GM21360 (cell line): ENCODE measurements around the gene GIMD1.
A peak's percentile ranks its signal among the peaks of the same experiment; 100 is the strongest.
"Not testable (repeated sequence)": the region's sequence is repeated elsewhere in the genome, so short reads cannot be mapped to it uniquely, and the experiment has no call there.

Source experiments
- ATAC-seq: cut with Tn5 transposase; IDR thresholded peaks from one replicate; pipeline ENCODE4 v1.9.1; 2021; ENCODE audit warnings: mild to moderate bottlenecking, moderate library complexity; ENCODE audit not compliant: unreplicated experiment

The GIMD1 gene

GRCh38 chr4:106368678-106369077 lies at the start of gene GIMD1:
Gene GIMD1 (minus strand): TSS chr4:106368778. CDS start chr4:106367435, 1,343 bp downstream.
- no peak for ATAC-seq

- ATAC-seq = no peak
Measured at GRCh38 chr4:106414366-106414765, 45.8 kb upstream of the GIMD1 start.

DNA sequence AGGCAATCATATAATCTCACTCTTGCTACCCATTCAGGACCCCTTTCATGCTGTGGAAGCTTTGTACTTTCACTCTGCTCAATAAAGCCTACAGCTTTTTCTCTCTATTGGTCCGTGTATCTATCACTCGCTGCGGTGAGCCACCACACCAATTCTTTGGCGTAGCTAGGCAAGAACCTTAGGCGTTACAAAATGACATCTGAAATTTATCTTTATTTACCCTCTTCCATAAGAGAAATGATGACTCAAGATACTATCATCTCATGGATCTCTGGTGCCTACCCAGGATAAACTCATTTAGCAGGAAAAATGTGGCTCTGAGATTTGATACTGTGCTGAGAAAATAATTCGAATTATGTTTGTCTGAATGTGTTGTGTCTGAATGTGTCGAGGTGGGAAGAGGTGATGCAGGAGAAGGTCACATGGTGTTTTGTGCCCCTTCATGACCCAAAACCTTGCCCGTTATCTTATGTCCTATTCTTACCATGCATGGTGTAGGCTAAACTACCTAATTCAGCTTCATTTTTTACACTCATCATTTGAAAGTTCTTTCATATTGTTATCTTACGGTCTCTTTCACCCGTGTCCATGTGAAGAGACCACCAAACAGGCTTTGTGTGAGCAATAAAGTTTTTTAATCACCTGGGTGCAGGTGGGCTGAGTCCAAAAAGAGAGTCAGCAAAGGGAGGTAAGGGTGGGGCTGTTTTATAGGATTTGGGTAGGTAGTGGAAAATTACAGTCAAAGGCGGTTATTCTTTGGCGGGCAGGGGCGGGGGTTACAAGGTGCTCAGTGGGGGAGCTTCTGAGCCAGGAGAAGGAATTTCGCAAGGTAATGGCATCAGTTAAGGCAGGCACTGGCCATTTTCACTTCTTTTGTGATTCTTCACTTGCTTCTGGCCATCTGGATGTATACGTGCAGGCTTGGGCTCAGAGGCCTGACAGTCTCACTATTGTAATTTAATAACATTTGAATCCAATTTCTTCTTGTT lies 41.6 kb upstream of the GIMD1 start:
- ATAC-seq = no peak

DNA sequence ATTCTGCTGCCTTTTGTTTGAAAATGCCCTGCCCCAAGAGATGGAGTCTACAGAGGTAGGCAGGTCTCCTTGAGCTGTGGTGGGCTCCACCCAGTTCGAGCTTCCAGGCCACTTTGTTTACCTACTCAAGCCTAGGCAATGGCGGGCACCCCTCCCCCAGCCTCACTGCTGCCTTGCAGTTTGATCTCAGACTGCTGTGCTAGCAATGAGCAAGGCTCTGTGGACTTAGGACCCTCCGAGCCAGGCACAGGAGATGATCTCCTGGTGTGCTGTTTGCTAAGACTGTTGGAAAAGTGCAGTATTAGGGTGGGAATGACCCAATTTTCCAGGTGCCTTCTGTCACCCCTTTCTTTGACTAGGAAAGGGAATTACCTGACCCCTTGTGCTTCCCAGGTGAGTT lies 39.4 kb upstream of the GIMD1 start:
- ATAC-seq = not testable (repeated sequence)

GRCh38 chr4:106401157-106401556 lies 32.6 kb upstream of the GIMD1 start:
- no peak for ATAC-seq

DNA sequence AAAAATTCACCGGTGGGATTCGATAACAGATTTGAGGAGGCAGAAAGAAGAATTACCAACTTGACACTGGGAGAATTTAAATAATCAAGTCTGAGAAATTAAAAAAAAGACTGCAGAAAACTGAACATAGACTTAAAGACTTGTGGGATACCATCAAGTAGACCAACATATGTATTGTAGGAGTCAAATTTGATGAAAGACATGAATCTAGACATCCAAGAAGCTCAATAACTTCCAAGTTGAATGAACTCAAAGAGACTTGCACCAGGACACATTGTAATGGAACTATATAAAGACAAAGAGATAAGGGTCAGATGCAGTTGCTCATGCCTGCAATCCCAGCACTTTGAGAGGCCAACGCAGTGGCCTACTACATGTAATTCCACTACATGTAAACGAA lies 30.3 kb upstream of the GIMD1 start:
- not testable (repeated sequence) for ATAC-seq

DNA sequence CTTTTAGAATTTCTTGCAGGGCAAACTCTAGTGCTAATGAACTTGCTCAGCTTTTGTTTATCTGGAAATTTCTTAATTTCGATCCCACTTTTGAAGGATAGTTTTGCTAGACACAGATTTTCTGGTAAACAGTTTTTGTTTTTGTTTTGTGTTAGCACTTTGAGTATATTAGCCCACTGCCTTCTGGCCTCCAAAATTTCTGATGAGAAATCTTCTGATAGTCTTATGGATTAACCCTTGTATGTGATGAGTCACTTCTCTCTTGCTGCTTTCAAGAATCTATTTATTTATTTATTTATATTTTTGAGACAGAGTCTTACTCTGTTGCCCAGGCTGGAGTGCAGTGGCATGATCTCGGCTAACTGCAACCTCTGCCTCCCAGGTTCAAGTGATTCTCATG lies 27.0 kb upstream of the GIMD1 start:
- no peak for ATAC-seq

DNA sequence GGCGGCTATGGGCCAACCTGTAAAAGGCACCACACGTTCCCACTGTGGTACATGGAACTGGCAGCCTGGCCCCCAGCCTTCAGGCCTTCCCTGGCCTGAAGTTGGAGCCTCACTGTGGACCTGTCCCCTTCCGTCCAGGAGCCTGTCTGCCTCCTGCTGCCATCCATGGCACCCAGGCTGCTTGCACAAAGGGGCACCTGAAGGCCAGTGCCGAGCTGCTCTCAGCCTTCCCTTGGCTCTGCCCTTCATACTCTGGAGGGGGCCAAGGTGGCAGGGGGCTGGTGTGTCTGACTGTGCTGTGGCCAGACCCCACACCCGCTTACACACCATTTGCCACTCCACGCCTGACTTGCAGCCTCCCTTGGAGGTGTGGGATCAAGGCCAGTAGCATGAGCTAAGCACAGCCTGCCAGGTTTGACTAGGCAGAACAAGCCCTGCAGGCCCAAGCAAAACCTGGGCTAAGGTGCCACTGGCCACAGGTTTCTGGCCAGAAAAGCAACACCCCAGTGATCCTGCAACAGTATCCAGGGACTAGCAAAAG lies 17.3 kb upstream of the GIMD1 start:
- no peak for ATAC-seq

DNA sequence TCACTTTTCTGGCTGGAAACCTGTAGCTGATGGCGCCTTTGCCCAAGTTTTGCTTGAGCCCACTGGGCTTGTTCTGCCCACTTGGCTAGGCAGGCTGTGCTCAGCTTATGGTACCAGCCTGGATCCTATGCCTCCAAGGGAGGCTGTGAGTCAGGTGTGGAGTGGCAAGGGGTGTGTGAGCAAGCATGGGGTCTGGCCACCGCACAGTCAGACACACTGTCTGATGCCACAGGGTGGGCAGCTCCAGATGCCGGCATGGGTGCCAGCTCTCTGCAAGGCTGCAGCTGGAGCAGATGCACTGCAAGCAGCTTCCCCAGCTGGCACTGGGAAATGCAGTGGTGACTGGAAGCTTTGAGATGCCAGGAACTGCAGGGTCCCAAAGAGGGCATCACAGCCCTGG lies 16.3 kb upstream of the GIMD1 start:
- ATAC-seq = no peak

DNA sequence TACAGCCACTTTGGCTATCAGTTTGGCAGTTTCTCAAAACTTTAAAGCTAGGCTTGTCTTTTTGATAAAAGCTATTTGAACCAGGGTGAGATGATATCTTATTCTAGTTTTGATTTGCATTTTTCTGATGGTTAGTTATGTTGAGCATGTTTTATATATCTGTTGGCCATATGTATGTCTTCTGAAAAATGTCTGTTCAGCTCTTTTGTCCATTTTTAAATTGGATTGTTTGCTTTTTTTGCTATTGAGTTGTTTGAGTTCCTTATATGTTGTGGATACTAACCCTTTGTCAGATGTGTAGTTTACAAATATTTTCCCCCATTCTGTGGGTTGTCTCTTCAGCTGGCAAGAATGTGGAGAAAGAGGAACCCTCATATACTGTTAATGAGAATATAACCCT lies 11.6 kb upstream of the GIMD1 start:
- ATAC-seq = no peak

DNA sequence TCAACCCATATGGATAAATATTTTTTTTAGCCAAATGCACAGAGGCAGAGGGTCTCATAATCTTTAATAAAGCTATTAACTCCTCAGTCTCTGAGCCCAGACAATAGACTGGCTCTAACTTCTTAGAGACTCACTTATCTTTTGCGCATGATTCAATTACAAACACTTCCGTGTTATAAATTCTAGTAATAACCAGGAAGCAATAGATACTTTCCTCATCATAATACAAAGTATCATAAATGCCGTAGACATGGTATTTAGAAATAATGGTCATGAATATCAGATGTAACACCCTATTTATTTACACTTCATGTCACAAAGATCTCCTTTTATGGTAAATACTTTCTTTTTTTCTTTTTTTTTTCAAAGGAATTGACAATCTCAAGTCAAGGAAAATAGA lies 4.4 kb upstream of the GIMD1 start:
- no peak for ATAC-seq

DNA sequence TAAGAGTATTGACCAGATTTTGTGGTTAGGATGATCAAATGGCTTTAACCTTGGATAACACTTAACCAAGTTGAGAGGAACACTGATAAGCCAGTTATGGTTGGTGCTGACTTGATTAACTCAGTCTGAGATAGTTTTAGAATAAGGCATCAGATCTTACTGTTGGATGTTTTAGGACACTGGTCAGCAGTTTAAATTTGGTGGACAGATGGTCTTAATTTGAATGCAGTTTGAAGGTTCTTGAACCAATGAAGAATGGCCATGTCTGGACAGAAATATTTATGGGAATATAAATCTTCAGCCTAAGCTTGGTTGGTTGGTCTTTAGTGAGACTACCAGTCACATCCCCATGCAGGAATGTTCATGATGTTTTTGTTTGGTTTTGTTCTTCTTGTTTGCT lies 2.6 kb upstream of the GIMD1 start:
- ATAC-seq = no peak

- no peak for ATAC-seq
Measured at GRCh38 chr4:106370214-106370613, 1.6 kb upstream of the GIMD1 start.

- ATAC-seq = peak; percentile 71
Measured at GRCh38 chr4:106369456-106370060, 980 bp upstream of the GIMD1 start.

- ATAC-seq = no peak
Measured at GRCh38 chr4:106367072-106367471, 1.5 kb downstream of the GIMD1 start.

DNA sequence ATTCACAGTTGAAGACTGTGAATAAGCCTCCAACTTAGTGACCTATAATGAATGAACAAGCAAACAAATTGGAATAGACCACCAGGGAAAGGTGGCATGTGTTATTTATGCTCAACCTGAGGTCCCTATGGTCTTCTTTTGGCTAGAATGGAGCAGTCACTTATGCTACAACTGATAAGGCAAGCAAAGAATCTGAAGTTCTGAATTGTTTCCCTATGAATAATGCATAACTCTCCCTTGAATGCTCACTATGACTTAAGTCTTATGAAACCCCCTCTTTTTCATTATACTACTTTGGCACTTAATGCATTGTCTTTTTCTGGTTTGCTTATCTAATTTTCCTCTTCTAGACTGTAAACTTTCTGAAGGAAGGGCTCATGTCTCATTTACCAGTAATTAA lies 2.6 kb downstream of the GIMD1 start:
- no peak for ATAC-seq

- no peak for ATAC-seq
Measured at GRCh38 chr4:106365613-106366012, 3.0 kb downstream of the GIMD1 start.

DNA sequence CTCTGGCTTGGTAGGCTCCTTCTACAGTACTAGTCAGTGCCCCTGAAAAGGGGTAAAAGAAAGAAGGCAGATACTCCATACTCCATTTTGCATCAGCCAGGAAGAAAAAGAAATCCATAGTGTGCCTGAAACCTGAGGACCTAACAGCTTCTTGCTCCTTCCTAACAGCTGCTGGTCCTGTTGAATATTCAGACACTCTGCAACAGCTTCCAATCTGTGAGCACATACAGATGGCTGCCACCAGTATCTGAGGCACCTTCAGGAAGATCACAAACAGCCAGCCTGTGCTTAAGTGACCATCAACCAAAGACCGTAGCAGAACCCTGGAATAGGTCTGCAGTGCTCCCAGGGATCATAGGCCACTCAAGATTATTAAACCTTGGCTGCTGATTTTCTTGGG lies 4.3 kb downstream of the GIMD1 start:
- no peak for ATAC-seq

DNA sequence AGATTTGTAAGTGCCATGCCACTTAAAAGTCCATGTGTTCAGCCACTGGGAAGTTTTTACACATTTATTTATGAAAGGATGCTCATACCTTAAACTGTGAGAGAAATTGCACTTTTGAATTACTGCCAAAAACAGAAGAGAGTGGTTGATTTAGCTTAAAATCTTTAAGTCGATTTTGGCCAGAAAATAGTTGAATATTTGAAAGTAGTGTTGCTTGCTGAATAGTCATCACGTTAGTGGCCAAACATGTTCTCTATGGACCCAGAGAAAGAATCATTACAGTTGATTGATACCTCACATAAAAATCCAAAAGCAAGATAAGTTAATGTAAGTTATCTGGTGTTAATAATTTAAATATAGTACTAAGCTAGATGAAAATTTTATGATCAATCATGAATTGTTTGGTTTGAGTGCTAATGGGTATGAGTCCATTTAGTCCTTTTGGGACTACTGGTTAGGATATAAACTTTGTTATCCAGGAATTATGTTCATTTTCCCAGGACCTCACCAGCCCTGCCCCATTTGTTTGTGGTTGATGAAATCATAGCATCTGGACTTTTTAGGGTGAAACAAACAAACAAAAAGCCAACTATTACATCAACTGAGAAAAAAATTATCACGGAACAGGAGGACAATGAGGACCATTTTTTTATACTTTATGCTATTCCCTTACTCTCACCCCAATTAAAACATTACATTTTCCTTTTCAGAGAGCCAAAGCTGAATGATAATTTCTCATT lies 6.3 kb downstream of the GIMD1 start:
- no peak for ATAC-seq

DNA sequence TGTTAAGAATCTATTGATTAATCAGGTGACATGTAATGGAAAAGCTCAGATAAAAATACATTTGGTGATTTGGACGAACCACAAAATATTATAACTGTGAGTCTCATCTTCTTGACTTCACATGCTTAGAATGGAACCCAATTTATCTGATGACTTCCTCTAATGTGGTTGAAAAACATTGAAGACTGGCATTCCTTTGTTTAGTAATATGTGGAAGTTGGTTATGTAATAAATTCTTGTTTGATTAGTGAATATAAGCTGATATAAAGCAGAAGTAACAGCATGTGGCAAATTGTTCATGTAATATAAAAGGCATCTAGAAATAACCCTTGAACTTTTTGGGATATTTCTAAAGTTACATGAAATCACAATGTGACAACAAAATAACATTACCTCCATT lies 9.7 kb downstream of the GIMD1 start:
- no peak for ATAC-seq

GRCh38 chr4:106355193-106355592 lies 13.4 kb downstream of the GIMD1 start:
- no peak for ATAC-seq
